Activated CD8-positive, alpha-beta T cell treated with anti-CD3 and anti-CD28 coated beads for 36 hours (primary cell): ENCODE data around the gene PLA2G2D. TPM values are rescaled to one million over a fixed set of nuclear protein-coding genes. Genes with fewer than 3 reads are reported as not detected.

Source experiments
- ATAC-seq: fragments of 200-7000 bp; cut with Tn5 transposase; one replicate; pipeline ENCODE4 v1.10.0; 2021; ENCODE audit warnings: mild to moderate bottlenecking, moderate library complexity
- CTCF ChIA-PET: fragments of 350-600 bp; sonication (Branson Sonifier 250); formaldehyde crosslinking; loops from one replicate; lab custom pipeline; 2021; ENCODE audit warnings: antibody characterized with exemption; lab: Charles Lee
- POLR2A ChIA-PET: fragments of 350-600 bp; sonication (Branson Sonifier 250); formaldehyde crosslinking; loops from one replicate; lab custom pipeline; 2021; ENCODE audit warnings: antibody characterized with exemption; lab: Charles Lee
- DNase-seq: peaks from one replicate; pipeline ENCODE4 v3.0.0-alpha.2; 2020
- H3K27ac Mint-ChIP-seq: one replicate; pipeline ENCODE4 v1.8.0; 2021; ENCODE audit warnings: mild to moderate bottlenecking, mixed read lengths
- H3K27me3 Mint-ChIP-seq: one replicate; pipeline ENCODE4 v1.8.0; 2021; ENCODE audit warnings: mixed read lengths
- H3K36me3 Mint-ChIP-seq: one replicate; pipeline ENCODE4 v1.8.0; 2021; ENCODE audit warnings: low read depth, mixed read lengths
- H3K4me1 Mint-ChIP-seq: one replicate; pipeline ENCODE4 v1.8.0; 2021; ENCODE audit warnings: low read depth, mixed read lengths
- H3K4me3 Mint-ChIP-seq: one replicate; pipeline ENCODE4 v1.8.0; 2021; ENCODE audit warnings: mild to moderate bottlenecking, moderate library complexity, mixed read lengths
- H3K9me3 Mint-ChIP-seq: one replicate; pipeline ENCODE4 v1.8.0; 2021; ENCODE audit warnings: mixed read lengths
- intact Hi-C: fragments of 100-400 bp; cut with micrococcal nuclease; formaldehyde crosslinking; loops from one replicate; pipeline ENCODE4 v1.10.0; 2022
- total RNA-seq, 2 experiments: library from RNA; stranded (reverse); gene quantifications; one replicate each; pipeline ENCODE4 v1.2.3, GENCODE V29; 2021
- TF ChIP-seq, protein P1 (sequence below): fragments of 200-600 bp; IDR thresholded peaks from one replicate; pipeline ENCODE4 v1.8.0; 2022; ENCODE audit warnings: antibody characterized with exemption, mild to moderate bottlenecking

The PLA2G2D gene
- total RNA-seq, 2 experiments from 2014 or later: not detected

DNA sequence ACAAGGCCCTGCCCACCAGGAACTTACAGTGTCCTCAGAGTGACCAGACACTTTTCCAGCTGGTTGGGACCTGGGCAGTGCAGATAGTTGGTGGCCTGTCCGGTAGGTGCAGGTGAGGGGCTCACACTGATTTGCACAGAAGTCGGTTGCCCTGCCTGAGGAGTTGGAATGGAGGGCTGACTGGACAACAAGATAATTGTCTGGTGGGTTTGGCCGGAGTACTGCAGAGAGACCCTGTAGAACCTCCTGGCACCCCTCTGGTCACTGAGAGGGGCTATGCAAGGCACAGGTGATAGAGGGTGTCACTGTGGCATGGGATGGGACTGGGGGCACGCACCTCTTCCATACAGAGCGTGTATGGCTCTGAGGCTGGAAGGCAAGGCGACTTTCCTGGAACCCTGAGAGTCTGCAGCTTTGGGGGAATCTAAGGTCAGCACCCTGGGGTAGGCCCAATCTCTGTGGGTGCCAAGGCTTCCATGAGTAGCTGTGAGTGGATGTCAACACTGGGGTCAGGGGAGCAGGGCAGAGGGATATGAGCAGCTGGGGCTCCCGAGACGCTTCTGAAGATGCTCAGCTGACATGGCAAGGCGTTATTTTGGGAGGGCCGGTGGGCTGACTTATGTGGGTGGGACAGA lies 7.6 kb upstream of the PLA2G2D start:
- CTCF ChIA-PET: no interaction called here
- H3K27ac Mint-ChIP-seq: no peak overlapping the region
- intact Hi-C loops: no loop called here

DNA sequence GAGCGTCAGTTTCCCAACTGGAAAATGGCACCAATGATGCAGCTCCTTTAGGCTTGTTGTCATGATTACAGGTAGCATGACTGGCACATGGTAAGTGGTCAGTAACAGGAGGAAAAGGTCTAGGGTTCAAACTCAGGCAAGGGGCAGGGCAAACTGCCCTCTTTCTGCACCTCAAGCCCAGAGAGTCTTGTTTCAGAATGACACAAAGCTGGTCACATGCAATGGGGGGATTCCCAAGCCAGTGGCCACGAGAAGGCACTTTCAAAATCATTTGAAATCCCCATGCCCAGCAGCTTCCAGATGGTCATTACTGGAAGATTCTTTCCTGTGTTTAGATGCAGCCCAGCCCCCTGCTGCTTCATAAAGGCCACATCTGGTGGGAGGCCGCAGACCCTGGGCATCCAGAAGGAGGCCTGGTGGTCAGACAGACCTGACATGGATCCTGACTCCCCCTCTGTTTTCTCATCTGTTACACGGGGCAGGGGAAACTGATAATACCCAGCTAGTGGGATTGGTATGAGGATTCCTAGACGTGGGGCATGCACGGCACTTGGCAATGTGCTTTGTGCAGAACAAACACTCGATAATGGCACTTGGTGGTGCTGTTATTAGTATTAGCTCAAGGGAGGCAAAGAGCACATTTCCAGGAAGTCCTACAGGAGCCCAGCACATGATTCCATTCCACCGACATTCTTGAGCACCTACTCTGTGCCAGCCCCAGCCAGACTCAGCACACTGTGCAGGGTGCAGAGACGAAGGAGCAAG lies 6.9 kb upstream of the PLA2G2D start:
- Mint-ChIP-seq H3K4me3 (no peak overlapping the region), H3K4me1 (no peaks in the 10 kb centered on the region), H3K9me3 (no peaks in the 10 kb centered on the region), H3K27me3 (peaks cover 12% of the 10 kb centered on the region), H3K36me3 (no peaks in the 10 kb centered on the region), H3K27ac (no peak overlapping the region)
- ChIA-PET POLR2A (no interaction called here), CTCF (interaction anchor here (1.0 kb wide), 1 partner anchor 26 kb away, joined by 6 read pairs; no protein-coding TSS in a partner anchor)
- ATAC-seq (no peak), DNase-seq (peak; percentile 11)
- TF ChIP-seq, protein P1, sequence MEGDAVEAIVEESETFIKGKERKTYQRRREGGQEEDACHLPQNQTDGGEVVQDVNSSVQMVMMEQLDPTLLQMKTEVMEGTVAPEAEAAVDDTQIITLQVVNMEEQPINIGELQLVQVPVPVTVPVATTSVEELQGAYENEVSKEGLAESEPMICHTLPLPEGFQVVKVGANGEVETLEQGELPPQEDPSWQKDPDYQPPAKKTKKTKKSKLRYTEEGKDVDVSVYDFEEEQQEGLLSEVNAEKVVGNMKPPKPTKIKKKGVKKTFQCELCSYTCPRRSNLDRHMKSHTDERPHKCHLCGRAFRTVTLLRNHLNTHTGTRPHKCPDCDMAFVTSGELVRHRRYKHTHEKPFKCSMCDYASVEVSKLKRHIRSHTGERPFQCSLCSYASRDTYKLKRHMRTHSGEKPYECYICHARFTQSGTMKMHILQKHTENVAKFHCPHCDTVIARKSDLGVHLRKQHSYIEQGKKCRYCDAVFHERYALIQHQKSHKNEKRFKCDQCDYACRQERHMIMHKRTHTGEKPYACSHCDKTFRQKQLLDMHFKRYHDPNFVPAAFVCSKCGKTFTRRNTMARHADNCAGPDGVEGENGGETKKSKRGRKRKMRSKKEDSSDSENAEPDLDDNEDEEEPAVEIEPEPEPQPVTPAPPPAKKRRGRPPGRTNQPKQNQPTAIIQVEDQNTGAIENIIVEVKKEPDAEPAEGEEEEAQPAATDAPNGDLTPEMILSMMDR: no peak
- intact Hi-C loops: no loop called here

More for the DNA sequence above, 7.6 kb upstream of the PLA2G2D start:
- H3K27me3 Mint-ChIP-seq: peaks cover 13% of the 10 kb centered on the region
- no peaks in the 10 kb centered on the region for H3K36me3 Mint-ChIP-seq
- POLR2A ChIA-PET: no interaction called here
- ATAC-seq (no peak), DNase-seq (no peak)
- H3K9me3 Mint-ChIP-seq: no peaks in the 10 kb centered on the region
- no peak overlapping the region for H3K4me3 Mint-ChIP-seq
- TF ChIP-seq, protein P1: no peak
- no peaks in the 10 kb centered on the region for H3K4me1 Mint-ChIP-seq

DNA sequence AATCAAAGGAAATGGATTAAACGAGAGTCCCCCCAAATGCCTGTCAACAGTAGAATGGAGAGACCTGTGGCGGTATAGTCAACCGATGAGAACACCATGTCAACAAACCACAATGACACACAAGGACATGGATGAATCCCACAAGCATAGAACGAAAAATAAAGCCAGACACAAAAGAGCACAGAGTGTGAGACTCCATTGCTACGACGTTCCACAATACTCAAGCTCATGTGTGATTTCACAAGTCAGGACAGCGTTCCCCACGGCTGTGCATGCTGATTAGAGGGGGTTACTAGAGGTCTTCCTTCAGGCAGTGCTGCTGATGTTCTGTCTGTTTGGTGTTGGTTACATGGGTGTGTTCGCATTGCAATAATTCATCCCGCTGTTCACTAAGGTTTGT lies 5.8 kb upstream of the PLA2G2D start:
- Mint-ChIP-seq H3K9me3 (no peaks in the 10 kb centered on the region), H3K4me1 (no peaks in the 10 kb centered on the region), H3K36me3 (no peaks in the 10 kb centered on the region), H3K27ac (no peak overlapping the region), H3K4me3 (no peak overlapping the region), H3K27me3 (peaks cover 17% of the 10 kb centered on the region)
- TF ChIP-seq, protein P1: no peak
- CTCF ChIA-PET: interaction anchor here (0.6 to 1.0 kb wide), 2 partner anchors 27 to 213 kb away, joined by 3 to 6 read pairs; no protein-coding TSS in a partner anchor
- ATAC-seq: no peak
- no peak for DNase-seq
- POLR2A ChIA-PET: no interaction called here
- intact Hi-C loops: no loop called here

DNA sequence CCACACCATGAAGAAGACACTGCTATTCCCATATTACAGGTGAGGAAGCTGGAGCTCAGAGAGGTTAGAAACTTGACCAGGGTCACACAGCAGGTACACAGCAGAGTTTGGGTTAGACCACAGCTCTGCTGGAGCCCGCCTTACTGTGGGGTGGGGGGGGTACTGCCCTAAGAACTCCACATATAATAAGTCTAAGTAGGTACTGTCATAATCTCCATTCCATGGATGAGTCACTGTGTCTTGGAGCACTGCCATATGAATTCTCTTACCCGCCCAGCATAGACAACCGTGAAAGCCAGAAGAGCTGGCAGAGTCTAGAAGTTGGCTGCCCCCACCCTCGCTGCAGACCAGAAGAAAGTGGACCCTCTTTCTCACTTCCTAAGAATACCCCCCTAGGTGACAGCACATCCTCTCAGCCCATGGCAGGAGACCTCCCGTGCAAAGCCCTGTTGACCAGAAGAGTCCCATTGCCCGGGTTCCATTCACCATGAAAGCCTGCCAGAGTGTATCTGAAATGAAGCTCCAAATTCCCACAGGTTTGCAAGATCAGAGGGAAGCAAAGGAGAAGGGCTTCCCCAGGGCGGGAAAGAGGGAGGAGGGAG lies 5.2 kb upstream of the PLA2G2D start:
- no peak overlapping the region for H3K27ac Mint-ChIP-seq
- H3K4me3 Mint-ChIP-seq: no peak overlapping the region
- no peaks in the 10 kb centered on the region for H3K9me3 Mint-ChIP-seq
- CTCF ChIA-PET: interaction anchor here (1.3 kb wide), 1 partner anchor 27 kb away, joined by 6 read pairs; no protein-coding TSS in a partner anchor
- TF ChIP-seq, protein P1: no peak
- H3K4me1 Mint-ChIP-seq: no peaks in the 10 kb centered on the region
- no peaks in the 10 kb centered on the region for H3K36me3 Mint-ChIP-seq
- intact Hi-C loops: no loop called here
- ATAC-seq (peak; percentile 17), DNase-seq (peak; percentile 7)
- H3K27me3 Mint-ChIP-seq: peaks cover 18% of the 10 kb centered on the region
- POLR2A ChIA-PET: no interaction called here
